GM12891 (cell line): ENCODE data around the gene ROCK1.

Experiments used
- DNase-seq: peaks from one replicate; pipeline ENCODE4 v3.0.0; 2011; ENCODE audit warnings: low spot score; ENCODE audit not compliant: insufficient read length
- FAIRE-seq: peaks from 2 replicates; lab custom pipeline; 2011; peaks lifted over from hg19 to GRCh38; lab: Jason Lieb, UNC
- PAX5 ChIP-seq: IDR thresholded peaks from 2 replicates; pipeline ENCODE4 v1.6.1; 2011; ENCODE audit warnings: low read length, moderate library complexity, mild to moderate bottlenecking; ENCODE audit not compliant: insufficient read depth, severe bottlenecking
- POLR2A ChIP-seq: IDR thresholded peaks from 2 replicates; pipeline ENCODE4 v1.6.1; 2011; ENCODE audit warnings: low read depth, low read length, control low read depth
- POLR2AphosphoS5 ChIP-seq: IDR thresholded peaks from 2 replicates; pipeline ENCODE4 v1.6.1; 2011; ENCODE audit warnings: low read depth, low read length, control low read depth
- POU2F2 ChIP-seq: IDR thresholded peaks from 2 replicates; pipeline ENCODE4 v1.6.1; 2011; ENCODE audit warnings: low read depth, mild to moderate bottlenecking, control low read depth, low read length, moderate library complexity
- SPI1 ChIP-seq: IDR thresholded peaks from 2 replicates; pipeline ENCODE4 v1.6.1; 2011; ENCODE audit warnings: low read depth, low read length, control low read depth
- TAF1 ChIP-seq: IDR thresholded peaks from 2 replicates; pipeline ENCODE4 v1.6.1; 2011; ENCODE audit warnings: low read depth, low read length, control low read depth

ROCK1 gene

GRCh38 chr18:21057112-21057511 lies 54.5 kb downstream of the ROCK1 start:
- DNase-seq (no peak), FAIRE-seq (no peak)
- TF ChIP-seq PAX5 (no peak), TAF1 (no peak), POU2F2 (no peak), POLR2A (no peak), SPI1 (no peak), POLR2AphosphoS5 (no peak)

GRCh38 chr18:21056545-21056944 lies 55.1 kb downstream of the ROCK1 start:
- FAIRE-seq (no peak), DNase-seq (no peak)
- no peak for TF ChIP-seq POLR2AphosphoS5
- TF ChIP-seq POLR2A, result no peak
- TF ChIP-seq POU2F2, result no peak
- no peak for TF ChIP-seq SPI1
- TF ChIP-seq TAF1, result no peak
- no peak for TF ChIP-seq PAX5

- TF ChIP-seq POLR2AphosphoS5 (no peak), SPI1 (no peak), TAF1 (no peak), POU2F2 (no peak), POLR2A (no peak)
- peak; percentile 28 for FAIRE-seq
- DNase-seq, result no peak
Measured at GRCh38 chr18:21054252-21054821, 57.3 kb downstream of the ROCK1 start.

- no peak for DNase-seq
- no peak for TF ChIP-seq TAF1
- no peak for TF ChIP-seq POLR2AphosphoS5
- TF ChIP-seq PAX5, result no peak
- no peak for TF ChIP-seq POU2F2
- no peak for TF ChIP-seq POLR2A
- no peak for TF ChIP-seq SPI1
Measured at GRCh38 chr18:21053127-21053526, 58.5 kb downstream of the ROCK1 start.

GRCh38 chr18:21052385-21052784 lies 59.2 kb downstream of the ROCK1 start:
- TF ChIP-seq POLR2A (no peak), TAF1 (no peak), POLR2AphosphoS5 (no peak), PAX5 (no peak), POU2F2 (no peak), SPI1 (no peak)
- FAIRE-seq, result no peak
- DNase-seq, result no peak

More at GRCh38 chr18:21053127-21053526, 58.5 kb downstream of the ROCK1 start:
- FAIRE-seq, result no peak

DNA sequence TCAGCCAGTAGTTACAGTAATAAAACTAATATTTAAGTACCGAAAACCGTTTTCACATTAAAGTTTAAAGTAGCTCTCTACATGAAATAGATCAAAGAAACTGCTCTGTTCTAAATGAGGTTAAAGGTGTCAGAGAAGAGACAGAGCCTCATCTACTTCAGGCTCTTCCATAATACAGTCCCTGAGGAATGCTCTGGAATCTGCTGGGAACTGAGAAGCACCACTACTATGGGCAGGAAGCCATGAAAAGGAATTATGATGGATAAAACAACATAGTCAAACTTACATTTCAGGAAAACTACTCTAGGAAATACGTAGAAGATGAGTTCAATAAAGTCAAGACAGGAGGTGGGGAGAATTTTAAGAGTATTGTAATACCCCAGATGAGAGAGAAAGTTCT lies 60.0 kb downstream of the ROCK1 start:
- no peak for DNase-seq
- FAIRE-seq, result no peak
- TF ChIP-seq PAX5 (no peak), TAF1 (no peak), POLR2A (no peak), POU2F2 (no peak), SPI1 (no peak), POLR2AphosphoS5 (no peak)

GRCh38 chr18:21049306-21049705 lies 62.3 kb downstream of the ROCK1 start:
- no peak for FAIRE-seq
- TF ChIP-seq POLR2AphosphoS5 (no peak), TAF1 (no peak), POU2F2 (no peak), POLR2A (no peak), SPI1 (no peak), PAX5 (no peak)

DNA sequence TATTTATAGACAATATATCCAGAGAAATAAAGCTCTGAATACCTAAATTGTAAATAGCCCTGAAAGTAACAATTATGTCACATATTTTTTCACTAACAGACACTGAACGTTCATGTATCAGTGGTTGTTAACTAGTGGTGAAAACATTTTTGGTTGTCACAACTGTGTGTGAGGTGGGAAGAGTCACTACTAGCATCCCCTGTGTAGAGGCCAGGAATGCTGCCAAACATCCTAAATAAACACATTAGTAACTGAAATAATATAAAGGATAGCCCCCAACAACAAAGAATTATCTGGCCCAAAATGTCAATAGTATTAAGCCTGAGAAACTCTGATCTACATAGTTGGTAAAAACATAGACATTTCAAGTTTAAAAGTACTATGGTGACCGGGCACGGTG lies 64.5 kb downstream of the ROCK1 start:
- FAIRE-seq (no peak), DNase-seq (no peak)
- TF ChIP-seq TAF1 (no peak), SPI1 (no peak), POLR2A (no peak), POU2F2 (no peak)

More at GRCh38 chr18:21049306-21049705, 62.3 kb downstream of the ROCK1 start:
- DNase-seq, result no peak

DNA sequence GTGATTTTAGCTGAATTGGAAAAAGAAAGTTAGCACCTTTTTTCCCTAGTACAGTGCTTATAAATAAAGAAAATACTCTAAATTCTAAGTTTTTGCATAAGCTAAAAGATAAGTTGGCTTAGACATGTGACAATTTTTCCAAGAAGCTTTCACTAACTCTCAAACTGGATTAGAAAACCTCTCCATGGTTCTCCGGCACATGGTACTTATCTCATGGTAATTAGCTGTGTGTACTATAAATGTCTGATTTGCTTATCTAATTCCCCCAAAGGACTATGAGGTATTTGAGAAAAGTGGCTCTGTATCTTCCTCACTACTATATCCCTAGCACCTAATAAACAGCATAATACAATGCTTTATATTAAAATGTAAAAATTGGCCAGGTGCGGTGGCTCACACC lies 71.1 kb downstream of the ROCK1 start:
- DNase-seq (no peak), FAIRE-seq (no peak)
- TF ChIP-seq PAX5 (no peak), TAF1 (no peak), POLR2A (no peak), POU2F2 (no peak), POLR2AphosphoS5 (no peak), SPI1 (no peak)

DNA sequence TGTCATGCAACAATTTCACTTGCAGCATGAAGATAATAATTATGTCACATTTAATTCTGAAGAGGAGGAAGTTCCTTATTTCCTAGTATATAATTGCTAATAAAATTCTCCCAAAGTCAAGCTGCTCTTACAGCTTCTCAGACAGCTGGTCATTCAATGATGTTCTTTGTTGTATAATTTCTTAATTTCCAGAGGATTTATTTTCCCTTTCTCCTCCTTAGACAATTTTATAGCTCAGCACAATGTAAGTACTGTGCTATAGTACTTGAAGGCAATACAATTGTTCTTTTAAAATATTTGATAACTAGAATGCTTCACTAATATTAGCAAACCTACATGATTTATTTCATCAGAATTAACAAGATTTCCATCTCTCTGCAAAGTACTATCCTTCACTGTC lies 73.4 kb downstream of the ROCK1 start:
- DNase-seq (no peak), FAIRE-seq (no peak)
- TF ChIP-seq POLR2A (no peak), POU2F2 (no peak), POLR2AphosphoS5 (no peak), SPI1 (no peak), TAF1 (no peak), PAX5 (no peak)
